H1 (cell line): ENCODE measurements around the gene COQ9. TPM values are rescaled to one million over a fixed set of nuclear protein-coding genes. Genes with fewer than 3 reads are reported as not detected.

Experiments used
- CTCF ChIA-PET: fragments of 300-600 bp; sonication (Branson Sonifier 250); formaldehyde crosslinking; loops from one replicate; lab custom pipeline; 2021; ENCODE audit not compliant: partially characterized antibody; lab: Charles Lee
- POLR2A ChIA-PET: fragments of 300-600 bp; sonication (Branson Sonifier 250); formaldehyde crosslinking; loops from one replicate; lab custom pipeline; 2021; ENCODE audit warnings: inconsistent platforms; ENCODE audit not compliant: partially characterized antibody; lab: Charles Lee
- DNase-seq, 2 experiments: peaks; one replicate each; pipeline versions ENCODE4 v3.0.0 to v3.0.0-alpha.2; 2010 to 2022; ENCODE audit warnings: low spot score in 2 of 2, low read depth in 1 of 2, mixed read lengths in 1 of 2
- FAIRE-seq: peaks from 2 replicates; lab custom pipeline; 2011; peaks lifted over from hg19 to GRCh38; lab: Jason Lieb, UNC
- H2AFZ ChIP-seq: 2 replicates; pipeline ENCODE4 v1.8.1; 2012; ENCODE audit warnings: low read length, inconsistent platforms
- H2AK5ac ChIP-seq: 2 replicates; pipeline ENCODE4 v1.6.1; 2013; ENCODE audit warnings: low read depth, low read length
- H2BK120ac ChIP-seq: replicated peaks from 2 replicates; pipeline ENCODE3; 2013; ENCODE audit warnings: low read depth, low read length, inconsistent platforms
- H2BK12ac ChIP-seq: 2 replicates; pipeline ENCODE4 v1.6.1; 2013; ENCODE audit warnings: low read depth, low read length
- H2BK15ac ChIP-seq: 2 replicates; pipeline ENCODE4 v1.6.1; 2013; ENCODE audit warnings: low read length
- H2BK20ac ChIP-seq: 2 replicates; pipeline ENCODE4 v1.6.1; 2013; ENCODE audit warnings: low read length
- H2BK5ac ChIP-seq: 2 replicates; pipeline ENCODE4 v1.6.1; 2013; ENCODE audit warnings: low read depth, low read length
- H3K14ac ChIP-seq: 2 replicates; pipeline ENCODE4 v1.6.1; 2013; ENCODE audit warnings: inconsistent platforms; ENCODE audit not compliant: insufficient read length
- H3K18ac ChIP-seq: 2 replicates; pipeline ENCODE4 v1.6.1; 2013; ENCODE audit warnings: low read length; ENCODE audit errors: extremely low read depth
- H3K23ac ChIP-seq: 2 replicates; pipeline ENCODE4 v1.6.1; 2013; ENCODE audit warnings: inconsistent platforms; ENCODE audit not compliant: insufficient read length
- H3K23me2 ChIP-seq: 2 replicates; pipeline ENCODE4 v1.6.1; 2013; ENCODE audit warnings: low read depth, low read length
- H3K27ac ChIP-seq: 2 replicates; pipeline ENCODE4 v1.6.1; 2011; ENCODE audit warnings: low read depth, low read length, inconsistent platforms
- H3K27me3 ChIP-seq, 4 experiments: replicated peaks in 1 of 4; 1 replicate in 1 of 4; 2 replicates in 3 of 4; pipeline versions ENCODE4 v1.6.1 to v1.8.1; 2011 to 2013; ENCODE audit warnings: low read length in 3 of 4, mild to moderate bottlenecking in 3 of 4, inconsistent platforms in 2 of 4, mixed read lengths in 2 of 4, moderate library complexity in 1 of 4; ENCODE audit not compliant: control insufficient read depth in 3 of 4, insufficient read depth in 3 of 4; ENCODE audit errors: extremely low read depth in 1 of 4
- H3K36me3 ChIP-seq, 4 experiments: 2 replicates each; pipeline versions ENCODE4 v1.6.1 to v1.8.1; 2011 to 2013; ENCODE audit warnings: mild to moderate bottlenecking in 4 of 4, low read length in 3 of 4, moderate library complexity in 2 of 4, control low read depth in 1 of 4, inconsistent platforms in 1 of 4; ENCODE audit not compliant: insufficient read depth in 4 of 4, control insufficient read depth in 2 of 4
- H3K4ac ChIP-seq: replicated peaks from 2 replicates; pipeline ENCODE3; 2013; ENCODE audit warnings: low read length, low read depth, mixed read lengths, inconsistent platforms; ENCODE audit not compliant: insufficient read length
- H3K4me1 ChIP-seq, 4 experiments: replicated peaks in 1 of 4; 1 replicate in 1 of 4; 2 replicates in 3 of 4; pipeline versions ENCODE4 v1.6.1 to v1.8.1; 2011 to 2013; ENCODE audit warnings: low read length in 3 of 4, inconsistent platforms in 2 of 4, mixed read lengths in 1 of 4; ENCODE audit not compliant: insufficient read depth in 4 of 4, control insufficient read depth in 3 of 4
- H3K4me2 ChIP-seq, 2 experiments: 2 replicates each; pipeline versions ENCODE4 v1.6.1 to v1.8.1; 2011 to 2013; ENCODE audit warnings: low read depth in 2 of 2, low read length in 2 of 2, control low read depth in 1 of 2, inconsistent platforms in 1 of 2, mild to moderate bottlenecking in 1 of 2; ENCODE audit not compliant: insufficient read depth in 1 of 2
- H3K4me3 ChIP-seq, 4 experiments: fragments of 200-600, 300-600 bp in 1 of 4; sonication (generic), shearing (Covaris generic), sonication (Bioruptor Twin) in 1 of 4; 2 replicates each; pipeline versions ENCODE4 v1.5.1 to v1.8.1; 2011 to 2016; ENCODE audit warnings: low read length in 4 of 4, low read depth in 3 of 4, control low read depth in 2 of 4, inconsistent platforms in 2 of 4, mild to moderate bottlenecking in 2 of 4, mixed read lengths in 1 of 4, moderate library complexity in 1 of 4; ENCODE audit not compliant: insufficient read depth in 2 of 4; ENCODE audit errors: extremely low read depth in 1 of 4
- H3K56ac ChIP-seq: replicated peaks from 2 replicates; pipeline ENCODE3; 2013; ENCODE audit warnings: low read depth, mild to moderate bottlenecking, mixed read lengths, low read length, inconsistent platforms; ENCODE audit not compliant: insufficient read length
- H3K79me1 ChIP-seq: 2 replicates; pipeline ENCODE4 v1.6.1; 2013; ENCODE audit warnings: low read depth, low read length, control low read depth
- H3K79me2 ChIP-seq, 2 experiments: 2 replicates each; pipeline versions ENCODE4 v1.6.1 to v1.8.1; 2012 to 2013; ENCODE audit warnings: low read length in 2 of 2, mild to moderate bottlenecking in 2 of 2, inconsistent platforms in 1 of 2; ENCODE audit not compliant: insufficient read depth in 2 of 2, control insufficient read depth in 1 of 2
- H3K9ac ChIP-seq, 4 experiments: replicated peaks in 1 of 4; 1 replicate in 1 of 4; 2 replicates in 3 of 4; pipeline versions ENCODE4 v1.6.1 to v1.8.1; 2011 to 2013; ENCODE audit warnings: low read depth in 3 of 4, low read length in 3 of 4, control low read depth in 2 of 4, mild to moderate bottlenecking in 2 of 4, moderate library complexity in 2 of 4, inconsistent platforms in 1 of 4; ENCODE audit errors: extremely low read depth in 1 of 4
- H3K9me3 ChIP-seq, 2 experiments: 2 replicates each; pipeline versions ENCODE4 v1.6.1 to v1.8.1; 2012 to 2013; ENCODE audit warnings: mild to moderate bottlenecking in 2 of 2, moderate library complexity in 2 of 2, control low read depth in 1 of 2, inconsistent platforms in 1 of 2, low read depth in 1 of 2, low read length in 1 of 2, mixed read lengths in 1 of 2; ENCODE audit not compliant: insufficient read depth in 2 of 2
- H4K20me1 ChIP-seq, 2 experiments: replicated peaks in 1 of 2; 2 replicates each; pipeline versions ENCODE3 to v1.8.1; 2011 to 2013; ENCODE audit warnings: inconsistent platforms in 2 of 2, low read length in 2 of 2, mild to moderate bottlenecking in 1 of 2; ENCODE audit not compliant: insufficient read depth in 2 of 2, control insufficient read depth in 1 of 2
- H4K5ac ChIP-seq: 2 replicates; pipeline ENCODE4 v1.6.1; 2013; ENCODE audit warnings: low read length, low read depth, mixed read lengths, inconsistent platforms; ENCODE audit not compliant: insufficient read length
- H4K8ac ChIP-seq: 2 replicates; pipeline ENCODE4 v1.8.0; 2013; ENCODE audit warnings: mild to moderate bottlenecking, moderate library complexity, low read length, inconsistent platforms; ENCODE audit not compliant: insufficient read depth; ENCODE audit errors: extremely low read depth
- H4K91ac ChIP-seq: replicated peaks from 2 replicates; pipeline ENCODE3; 2013; ENCODE audit warnings: low read length, mixed read lengths, inconsistent platforms; ENCODE audit not compliant: insufficient read length
- CEBPB ChIP-seq: IDR thresholded peaks from 2 replicates; pipeline ENCODE4 v1.6.1; 2012; ENCODE audit warnings: low read depth, low read length
- EGR1 ChIP-seq: IDR thresholded peaks from 2 replicates; pipeline ENCODE4 v1.6.1; 2011; ENCODE audit warnings: low read depth, low read length, borderline replicate concordance
- NANOG ChIP-seq: IDR thresholded peaks from 2 replicates; pipeline ENCODE4 v1.6.1; 2011; ENCODE audit warnings: low read length, low read depth, mild to moderate bottlenecking, inconsistent platforms; ENCODE audit not compliant: insufficient read depth, poor library complexity, severe bottlenecking
- POLR2AphosphoS5 ChIP-seq: IDR thresholded peaks from 2 replicates; pipeline ENCODE4 v1.6.1; 2011; ENCODE audit warnings: low read depth, low read length
- RAD21 ChIP-seq, 2 experiments: IDR thresholded peaks in 1 of 2; conservative IDR thresholded peaks in 1 of 2; 2 replicates each; pipeline ENCODE4 v1.6.1; 2011; ENCODE audit warnings: low read depth in 2 of 2, low read length in 2 of 2, improper control_type of control experiment in 1 of 2, inconsistent platforms in 1 of 2, mild to moderate bottlenecking in 1 of 2, moderate library complexity in 1 of 2
- SIRT6 ChIP-seq: IDR thresholded peaks from one replicate; pipeline ENCODE4 v1.7.1; 2012; ENCODE audit warnings: low read length, inconsistent platforms
- SP4 ChIP-seq: IDR thresholded peaks from 2 replicates; pipeline ENCODE4 v1.6.1; 2012; ENCODE audit warnings: low read length, inconsistent platforms
- TAF1 ChIP-seq: IDR thresholded peaks from 2 replicates; pipeline ENCODE4 v1.6.1; 2011; ENCODE audit warnings: mild to moderate bottlenecking, low read depth, low read length
- TAF7 ChIP-seq: optimal IDR thresholded peaks from 2 replicates; pipeline ENCODE3; 2011; ENCODE audit warnings: low read depth, mild to moderate bottlenecking, inconsistent platforms, low read length, moderate library complexity, borderline replicate concordance
- WGBS, 2 experiments: shearing (Covaris generic) in 1 of 2; methylation state at CpG; one replicate each; pipeline versions ENCODE4 v1.1.6 to v1.1.7; 2013 to 2015; ENCODE audit warnings: low lambda C conversion rate in 2 of 2, mixed read lengths in 2 of 2, inconsistent platforms in 1 of 2, low coverage in 1 of 2, missing lambda C conversion rate in 1 of 2; ENCODE audit not compliant: insufficient replicate concordance in 2 of 2, insufficient coverage in 1 of 2, insufficient read length in 1 of 2; ENCODE audit errors: extremely low coverage in 1 of 2, missing lambda C conversion rate in 1 of 2; 5-methylcytosine and 5-hydroxymethylcytosine counted together
- polyA plus RNA-seq, 7 experiments: library from polyadenylated mRNA; depleted of rRNA in 3 of 7; stranded (reverse) in 5 of 7; unstranded in 2 of 7; fragments of >200 nt in 5 of 7; fragments of 200-250 nt in 2 of 7; gene quantifications; 1 replicate in 5 of 7; 2 replicates in 1 of 7; 4 replicates in 1 of 7; pipeline versions ENCODE4 v1.2.1 to v1.2.3, GENCODE V29; 2011 to 2013; ENCODE audit warnings: missing spikeins in 2 of 7, mixed read lengths in 2 of 7
- total RNA-seq: library from RNA; stranded (reverse); fragmentation: NEBNext Ultra II Directional; extraction: Animal tissue kit (Norgen Biotek cat#: 25700); gene quantifications from 2 replicates; pipeline ENCODE4 v1.2.1, GENCODE V29; 2021

COQ9 gene
- total and polyA plus RNA-seq, 2 of the 8 experiments (the other 6 are each of a cell fraction or from before 2014, with no cell fraction given), result 33.3 to 60.3 TPM

GRCh38 chr16:57434003-57434402, 13.3 kb upstream of the COQ9 start:
- H4K5ac ChIP-seq, result no peak overlapping the region
- H3K14ac ChIP-seq, result no peak overlapping the region
- no peaks in the 10 kb centered on the region for H3K79me1 ChIP-seq
- no peaks in the 10 kb centered on the region for H3K4me1 ChIP-seq
- TF ChIP-seq POLR2AphosphoS5 (no peak), TAF1 (no peak), RAD21 (IDR thresholded peaks at IDR 0.05 in 1 of 2, conservative IDR thresholded peaks at IDR 0.05 in 1 of 2; ENCODE audit: low read depth in 2 of 2, low read length in 2 of 2) (no peak), SP4 (no peak), TAF7 (no peak), SIRT6 (no peak), NANOG (no peak), CEBPB (no peak), EGR1 (no peak)
- no peak overlapping the region for H2BK15ac ChIP-seq
- H3K9me3 ChIP-seq, result no peaks in the 10 kb centered on the region
- H4K91ac ChIP-seq, result no peak overlapping the region
- no peak overlapping the region for H3K4me3 ChIP-seq
- peaks cover 17 to 60% (median 49%) of the 10 kb centered on the region in 4 experiments; a peak in 7 of 8 replicates for H3K36me3 ChIP-seq
- no peak overlapping the region for H2BK20ac ChIP-seq
- POLR2A ChIA-PET, result interaction anchor here (0.9 to 1.6 kb wide), 3 partner anchors 10 to 94 kb away, joined by 3 to 4 read pairs (median 4); no protein-coding TSS in a partner anchor
- no peaks in the 10 kb centered on the region for H4K20me1 ChIP-seq
- no peak overlapping the region for H2BK12ac ChIP-seq
- H2AFZ ChIP-seq, result no peak overlapping the region
- FAIRE-seq, result no peak
- no peak overlapping the region for H3K4ac ChIP-seq
- DNase-seq, result no peak
- H2BK120ac ChIP-seq, result no peak overlapping the region
- no peaks in the 10 kb centered on the region for H3K79me2 ChIP-seq
- H3K23me2 ChIP-seq, result no peaks in the 10 kb centered on the region
- H4K8ac ChIP-seq, result no peak overlapping the region
- CTCF ChIA-PET, result interaction anchor here (0.6 to 4.4 kb wide), 3 partner anchors 16 to 386 kb away, joined by 3 to 34 read pairs (median 3); no protein-coding TSS in a partner anchor
- no peak overlapping the region for H3K23ac ChIP-seq
- H3K27ac ChIP-seq, result no peak overlapping the region
- H2BK5ac ChIP-seq, result no peak overlapping the region
- WGBS, 2 experiments, result 100% methylated on average over 2 of the region's 2 CpGs; no CpG with 5 or more reads in 1 of the 2 experiments
- H2AK5ac ChIP-seq, result no peak overlapping the region
- no peaks in the 10 kb centered on the region for H3K27me3 ChIP-seq
- no peak overlapping the region for H3K18ac ChIP-seq
- no peak overlapping the region for H3K9ac ChIP-seq
- no peak overlapping the region for H3K56ac ChIP-seq
- H3K4me2 ChIP-seq, result no peak overlapping the region
